Right lobe of liver (tissue), 4 donors: Measurements from ENCODE around the gene HBZ.

Experiments
- POLR2A ChIP-seq: fragments of 450-650 bp; IDR thresholded peaks from one replicate; pipeline ENCODE4 v1.6.1; 2017; ENCODE audit warnings: antibody characterized with exemption, mild to moderate bottlenecking
- TF ChIP-seq, protein P1 (sequence below), 4 donors: fragments of 200-600 bp in 3 of 4; fragments of 450-650 bp in 1 of 4; IDR thresholded peaks; one replicate each; pipeline versions ENCODE4 v1.5.1 to v1.8.0; 2016 to 2022; ENCODE audit warnings: antibody characterized with exemption in 4 of 4, mild to moderate bottlenecking in 2 of 4
- donor health status: DM: no; HTN: no; CAD: no.
- donor health status: DM: no; HTN: no; CAD: no.
- donor health status: DM: no; HTN: yes; CAD: no.

DNA sequence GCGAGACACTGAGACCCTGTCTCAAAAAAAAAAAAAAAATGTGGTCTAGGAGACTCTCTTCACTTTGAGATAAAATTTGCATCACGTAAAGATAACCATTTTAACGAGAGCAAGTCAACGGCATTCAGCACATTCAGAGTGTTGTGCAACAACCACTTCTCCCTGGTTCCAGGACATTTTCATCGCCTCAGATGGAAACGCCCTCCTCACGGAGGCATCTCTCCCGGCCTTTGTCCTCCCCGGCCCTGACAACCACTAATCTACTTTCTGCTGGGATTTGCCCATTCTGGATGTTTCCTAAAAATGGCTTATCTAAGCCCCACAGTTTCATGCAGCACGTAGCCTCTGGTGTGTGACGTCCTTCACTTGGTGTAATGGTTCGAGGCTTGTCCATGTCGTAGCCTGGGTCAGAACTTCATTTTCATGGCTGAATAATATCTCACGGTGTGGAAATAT lies 7.6 kb upstream of the HBZ start:
- TF ChIP-seq POLR2A, result no peak
- TF ChIP-seq, protein P1, sequence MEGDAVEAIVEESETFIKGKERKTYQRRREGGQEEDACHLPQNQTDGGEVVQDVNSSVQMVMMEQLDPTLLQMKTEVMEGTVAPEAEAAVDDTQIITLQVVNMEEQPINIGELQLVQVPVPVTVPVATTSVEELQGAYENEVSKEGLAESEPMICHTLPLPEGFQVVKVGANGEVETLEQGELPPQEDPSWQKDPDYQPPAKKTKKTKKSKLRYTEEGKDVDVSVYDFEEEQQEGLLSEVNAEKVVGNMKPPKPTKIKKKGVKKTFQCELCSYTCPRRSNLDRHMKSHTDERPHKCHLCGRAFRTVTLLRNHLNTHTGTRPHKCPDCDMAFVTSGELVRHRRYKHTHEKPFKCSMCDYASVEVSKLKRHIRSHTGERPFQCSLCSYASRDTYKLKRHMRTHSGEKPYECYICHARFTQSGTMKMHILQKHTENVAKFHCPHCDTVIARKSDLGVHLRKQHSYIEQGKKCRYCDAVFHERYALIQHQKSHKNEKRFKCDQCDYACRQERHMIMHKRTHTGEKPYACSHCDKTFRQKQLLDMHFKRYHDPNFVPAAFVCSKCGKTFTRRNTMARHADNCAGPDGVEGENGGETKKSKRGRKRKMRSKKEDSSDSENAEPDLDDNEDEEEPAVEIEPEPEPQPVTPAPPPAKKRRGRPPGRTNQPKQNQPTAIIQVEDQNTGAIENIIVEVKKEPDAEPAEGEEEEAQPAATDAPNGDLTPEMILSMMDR (IDR thresholded peaks at IDR 0.05), result no peak
